Smooth muscle cell (in vitro differentiated cells): ENCODE results near the gene LUM. TPM values are rescaled to one million over a fixed set of nuclear protein-coding genes. Genes with fewer than 3 reads are reported as not detected.
"Not testable (repeated sequence)": the region's sequence is repeated elsewhere in the genome, so short reads cannot be mapped to it uniquely, and the experiment has no call there.

Experiments used
- DNase-seq: peaks from one replicate; lab custom pipeline; 2025; ENCODE audit not compliant: unreplicated experiment; lab: John Stamatoyannopoulos, UW
- H2AFZ ChIP-seq: fragments of 200-600 bp; sonication (generic); 2 replicates; pipeline ENCODE4 v1.6.0; 2016; ENCODE audit warnings: antibody characterized with exemption, low read depth, mild to moderate bottlenecking
- H3F3A ChIP-seq: fragments of 200-600 bp; sonication (generic); 2 replicates; pipeline ENCODE4 v1.6.0; 2017; ENCODE audit warnings: antibody characterized with exemption, low read depth
- H3K27ac ChIP-seq: fragments of 200-600 bp; sonication (generic); 2 replicates; pipeline ENCODE4 v1.5.1; 2016; ENCODE audit warnings: low read depth, mild to moderate bottlenecking
- H3K27me3 ChIP-seq: fragments of 200-600 bp; sonication (generic); 2 replicates; pipeline ENCODE4 v1.6.1; 2016; ENCODE audit warnings: low read depth, mild to moderate bottlenecking
- H3K36me3 ChIP-seq: fragments of 200-600 bp; sonication (generic); 2 replicates; pipeline ENCODE4 v1.5.1; 2016; ENCODE audit warnings: low read depth
- H3K4me1 ChIP-seq: fragments of 200-600 bp; sonication (generic); 2 replicates; pipeline ENCODE4 v1.5.1; 2016; ENCODE audit warnings: low read depth
- H3K4me2 ChIP-seq: fragments of 200-600 bp; sonication (generic); 2 replicates; pipeline ENCODE4 v1.6.0; 2016; ENCODE audit warnings: mild to moderate bottlenecking
- H3K4me3 ChIP-seq: fragments of 200-600 bp; sonication (generic); 2 replicates; pipeline ENCODE4 v1.5.1; 2016; ENCODE audit warnings: mild to moderate bottlenecking
- H3K79me2 ChIP-seq: fragments of 200-600 bp; sonication (generic); 2 replicates; pipeline ENCODE4 v1.6.0; 2016; ENCODE audit warnings: low read depth, mild to moderate bottlenecking
- H3K9ac ChIP-seq: fragments of 200-600 bp; sonication (generic); 2 replicates; pipeline ENCODE4 v1.6.0; 2016; ENCODE audit warnings: low read depth
- H3K9me3 ChIP-seq: fragments of 200-600 bp; sonication (generic); replicated peaks from 2 replicates; pipeline ENCODE4 v1.5.1; 2016; ENCODE audit warnings: low read depth
- H4K20me1 ChIP-seq: fragments of 200-600 bp; sonication (generic); 2 replicates; pipeline ENCODE4 v1.6.0; 2016; ENCODE audit warnings: low read depth
- WGBS: methylation state at CpG from one replicate; pipeline ENCODE4 v1.1.7; 2016; ENCODE audit warnings: low lambda C conversion rate; 5-methylcytosine and 5-hydroxymethylcytosine counted together
- polyA plus RNA-seq: library from polyadenylated mRNA; unstranded; fragments of >200 nt; fragmentation: Nextera tagmentation; extraction: Ambion mirVana; gene quantifications from 2 replicates; pipeline ENCODE4 v1.2.1, GENCODE V29; 2016
- total RNA-seq: library from RNA; depleted of rRNA; stranded (reverse); fragments of >200 nt; gene quantifications from 2 replicates; pipeline ENCODE4 v1.2.3, GENCODE V29; 2014
- TF ChIP-seq, protein P1 (sequence below): fragments of 200-600 bp; sonication (generic); IDR thresholded peaks from 2 replicates; pipeline ENCODE4 v1.5.1; 2017; ENCODE audit warnings: borderline replicate concordance, mild to moderate bottlenecking, antibody characterized with exemption; ENCODE audit not compliant: insufficient read depth, poor library complexity, severe bottlenecking

Gene LUM
- total and polyA plus RNA-seq, 2 experiments from 2014 or later = 5,541 to 7,849 TPM

DNA sequence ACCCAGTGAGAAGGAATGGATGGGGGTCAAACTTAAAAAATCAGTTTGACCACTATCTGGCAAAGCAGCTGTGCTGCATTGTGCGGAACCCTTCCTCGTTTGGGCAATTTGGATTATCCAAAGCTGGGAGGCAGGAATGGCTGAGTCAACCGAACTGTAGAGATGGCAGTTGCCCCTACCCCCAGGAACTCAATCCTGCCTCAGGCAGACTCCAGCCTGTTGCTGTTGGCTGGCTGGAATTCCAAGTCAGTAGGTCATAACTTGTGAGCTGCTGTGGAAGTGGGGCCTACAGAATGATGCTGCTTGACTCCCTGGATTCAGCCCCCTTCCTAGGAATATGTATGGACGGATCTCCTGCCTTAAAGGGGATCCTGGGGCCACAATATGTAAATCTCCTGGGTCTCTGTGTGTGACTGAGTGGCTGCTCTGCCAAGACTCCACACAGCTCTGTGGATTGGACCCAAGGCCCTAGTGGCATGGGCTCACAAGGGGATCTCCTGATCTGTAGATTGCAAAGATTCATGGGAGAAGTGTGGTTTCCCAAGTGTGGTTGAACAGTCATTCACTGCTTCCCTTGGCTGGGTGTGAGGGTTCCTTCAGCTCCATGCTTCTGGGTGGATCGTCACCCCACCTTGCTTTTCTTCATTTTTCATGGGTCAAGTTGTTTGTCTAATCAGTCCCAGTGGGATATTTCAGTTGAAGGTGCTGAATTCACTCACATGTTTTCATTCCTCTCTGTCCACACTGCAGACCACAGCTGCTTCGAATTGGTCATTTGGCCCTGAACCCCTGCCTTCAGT, 19.2 kb downstream of the LUM start:
- no peaks in the 10 kb centered on the region for H4K20me1 ChIP-seq
- H3K9me3 ChIP-seq = peaks cover 17% of the 10 kb centered on the region
- no peak overlapping the region for H2AFZ ChIP-seq
- H3K27ac ChIP-seq = no peak overlapping the region
- TF ChIP-seq, protein P1, sequence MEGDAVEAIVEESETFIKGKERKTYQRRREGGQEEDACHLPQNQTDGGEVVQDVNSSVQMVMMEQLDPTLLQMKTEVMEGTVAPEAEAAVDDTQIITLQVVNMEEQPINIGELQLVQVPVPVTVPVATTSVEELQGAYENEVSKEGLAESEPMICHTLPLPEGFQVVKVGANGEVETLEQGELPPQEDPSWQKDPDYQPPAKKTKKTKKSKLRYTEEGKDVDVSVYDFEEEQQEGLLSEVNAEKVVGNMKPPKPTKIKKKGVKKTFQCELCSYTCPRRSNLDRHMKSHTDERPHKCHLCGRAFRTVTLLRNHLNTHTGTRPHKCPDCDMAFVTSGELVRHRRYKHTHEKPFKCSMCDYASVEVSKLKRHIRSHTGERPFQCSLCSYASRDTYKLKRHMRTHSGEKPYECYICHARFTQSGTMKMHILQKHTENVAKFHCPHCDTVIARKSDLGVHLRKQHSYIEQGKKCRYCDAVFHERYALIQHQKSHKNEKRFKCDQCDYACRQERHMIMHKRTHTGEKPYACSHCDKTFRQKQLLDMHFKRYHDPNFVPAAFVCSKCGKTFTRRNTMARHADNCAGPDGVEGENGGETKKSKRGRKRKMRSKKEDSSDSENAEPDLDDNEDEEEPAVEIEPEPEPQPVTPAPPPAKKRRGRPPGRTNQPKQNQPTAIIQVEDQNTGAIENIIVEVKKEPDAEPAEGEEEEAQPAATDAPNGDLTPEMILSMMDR = no peak
- no peaks in the 10 kb centered on the region for H3K36me3 ChIP-seq
- H3K27me3 ChIP-seq = no peaks in the 10 kb centered on the region
- no peaks in the 10 kb centered on the region for H3F3A ChIP-seq
- H3K4me3 ChIP-seq = no peak overlapping the region
- WGBS = 78% methylated on average over 6 of the region's 6 CpGs
- peaks cover 4% of the 10 kb centered on the region for H3K4me1 ChIP-seq
- H3K79me2 ChIP-seq = no peaks in the 10 kb centered on the region
- H3K4me2 ChIP-seq = no peak overlapping the region
- DNase-seq = no peak
- H3K9ac ChIP-seq = no peak overlapping the region

DNA sequence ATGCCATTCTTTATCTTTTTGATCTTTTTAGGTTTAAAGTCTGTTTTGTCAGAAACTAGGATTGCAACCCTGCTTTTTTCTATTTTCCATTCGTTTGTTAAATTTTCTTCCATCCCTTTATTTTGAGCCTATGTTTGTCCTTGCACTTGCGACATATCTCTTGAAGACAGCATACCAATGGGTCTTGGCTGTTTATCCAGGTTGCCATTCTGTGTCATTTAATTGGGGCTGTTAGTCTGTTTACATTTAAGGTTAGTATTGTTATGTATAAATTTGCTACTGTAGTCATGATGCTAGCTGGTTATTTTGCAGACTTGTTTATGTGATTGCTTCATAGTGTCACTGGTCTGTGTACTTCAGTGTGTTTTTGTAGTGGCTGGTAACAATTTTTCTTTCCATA, 21.3 kb downstream of the LUM start:
- DNase-seq, H3F3A ChIP-seq, H3K27ac ChIP-seq, H3K36me3 ChIP-seq, H3K4me1 ChIP-seq, H3K9ac ChIP-seq, H3K4me3 ChIP-seq, H3K4me2 ChIP-seq, H4K20me1 ChIP-seq, H2AFZ ChIP-seq, H3K27me3 ChIP-seq, H3K79me2 ChIP-seq: not testable (repeated sequence)
- whole genome bisulfite sequencing = 92% methylated on average over 2 of the region's 2 CpGs
- H3K9me3 ChIP-seq = peaks cover 17% of the 10 kb centered on the region

DNA sequence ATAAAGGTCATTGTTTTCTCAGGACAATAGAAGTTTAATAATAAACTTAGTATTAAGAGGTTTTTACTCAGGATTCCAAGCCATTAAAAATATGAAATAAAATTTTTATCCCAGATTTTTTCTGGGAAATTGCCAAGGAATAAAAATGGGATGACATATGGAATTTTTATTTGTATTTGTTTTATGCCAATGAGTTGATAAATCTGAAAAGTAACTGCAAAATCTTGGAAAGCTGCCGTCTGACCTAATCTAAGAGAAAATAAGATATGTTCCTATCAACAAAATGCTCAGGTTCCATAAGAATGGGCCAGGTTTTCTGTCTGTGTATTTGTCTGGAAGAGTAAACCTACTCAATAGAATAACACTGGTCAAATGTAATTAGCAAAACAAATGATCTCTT, 31.3 kb downstream of the LUM start:
- Histone ChIP-seq H4K20me1 (no peaks in the 10 kb centered on the region), H3K27ac (no peak overlapping the region), H3K4me3 (no peak overlapping the region), H2AFZ (no peak overlapping the region), H3K9ac (no peak overlapping the region), H3K4me2 (no peak overlapping the region), H3K9me3 (no peaks in the 10 kb centered on the region), H3F3A (no peaks in the 10 kb centered on the region), H3K36me3 (no peaks in the 10 kb centered on the region), H3K27me3 (no peaks in the 10 kb centered on the region), H3K79me2 (no peaks in the 10 kb centered on the region), H3K4me1 (no peaks in the 10 kb centered on the region)
- TF ChIP-seq, protein P1 = no peak
- WGBS = 92% methylated on average over 1 of the region's 1 CpG
- DNase-seq = no peak

DNA sequence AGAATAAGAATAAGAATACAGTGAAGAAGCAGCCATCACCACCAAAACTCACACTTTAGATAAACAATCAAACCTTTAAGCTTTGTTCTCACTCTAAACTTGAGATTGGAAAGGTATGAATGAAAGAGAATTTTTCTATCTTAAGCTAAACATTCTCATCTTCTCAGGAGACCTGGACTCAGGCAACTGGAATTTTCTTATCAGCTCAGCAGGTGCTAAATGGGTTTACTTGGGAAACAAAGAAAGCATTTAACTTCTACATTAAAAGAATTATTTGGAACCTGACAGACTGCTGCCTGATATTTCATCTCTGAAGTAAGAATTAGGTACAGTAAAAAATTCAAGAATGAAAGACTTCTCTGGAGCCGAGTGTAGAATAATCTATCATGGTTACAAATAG, 32.8 kb downstream of the LUM start:
- no peak for DNase-seq
- Histone ChIP-seq H3F3A (no peaks in the 10 kb centered on the region), H3K4me1 (no peaks in the 10 kb centered on the region), H3K9me3 (no peaks in the 10 kb centered on the region), H3K79me2 (no peaks in the 10 kb centered on the region), H3K4me2 (no peak overlapping the region), H3K36me3 (no peaks in the 10 kb centered on the region), H4K20me1 (no peaks in the 10 kb centered on the region), H2AFZ (no peak overlapping the region), H3K4me3 (no peak overlapping the region), H3K27me3 (no peaks in the 10 kb centered on the region), H3K9ac (no peak overlapping the region), H3K27ac (no peak overlapping the region)
- WGBS = 63% methylated on average over 1 of the region's 1 CpG
- TF ChIP-seq, protein P1 = no peak
